Cardiac muscle cell (in vitro differentiated cells and primary cell): ENCODE results near the gene PHACTR3. TPM values are rescaled to one million over a fixed set of nuclear protein-coding genes. Genes with fewer than 3 reads are reported as not detected.

Experiments used
- DNase-seq, 2 donors: peaks; one replicate each; pipeline versions ENCODE4 v3.0.0 to v3.0.0-alpha.2; 2010 to 2017; ENCODE audit warnings: low read depth in 1 of 2, low spot score in 1 of 2
- H3K27ac ChIP-seq: fragments of 200-600 bp; sonication (generic); 2 replicates; pipeline ENCODE4 v1.5.1; 2016
- H3K27me3 ChIP-seq: fragments of 200-600 bp; sonication (generic); 2 replicates; pipeline ENCODE4 v1.6.0; 2016; ENCODE audit warnings: control low read depth
- H3K36me3 ChIP-seq: fragments of 200-600 bp; sonication (generic); 2 replicates; pipeline ENCODE4 v1.5.1; 2016; ENCODE audit warnings: control low read depth
- H3K4me1 ChIP-seq: fragments of 200-600 bp; sonication (generic); 2 replicates; pipeline ENCODE4 v1.8.1; 2017; ENCODE audit warnings: low read depth, mild to moderate bottlenecking, mixed run types
- H3K4me3 ChIP-seq: fragments of 200-600 bp; sonication (generic); 2 replicates; pipeline ENCODE4 v1.5.1; 2016; ENCODE audit warnings: mild to moderate bottlenecking
- H3K9me3 ChIP-seq: fragments of 200-600 bp; sonication (generic); 2 replicates; pipeline ENCODE4 v1.5.1; 2017; ENCODE audit warnings: low read depth, mild to moderate bottlenecking, control low read depth
- polyA plus RNA-seq: library from polyadenylated mRNA; unstranded; fragments of >200 nt; fragmentation: Nextera tagmentation; extraction: Ambion mirVana; gene quantifications from 2 replicates; pipeline ENCODE4 v1.2.1, GENCODE V29; 2016
- total RNA-seq: library from RNA; depleted of rRNA; stranded (reverse); fragments of >200 nt; gene quantifications from 2 replicates; pipeline ENCODE4 v1.2.3, GENCODE V29; 2016
- TF ChIP-seq, protein P1 (sequence below): IDR thresholded peaks from 2 replicates; pipeline ENCODE4 v1.5.1; 2012; ENCODE audit warnings: low read depth, mild to moderate bottlenecking, low read length

PHACTR3 gene
- total and polyA plus RNA-seq, 2 experiments from 2014 or later, result 0.55 to 17.0 TPM

- Histone ChIP-seq H3K27me3 (no peaks in the 10 kb centered on the region), H3K4me3 (no peak overlapping the region), H3K4me1 (no peaks in the 10 kb centered on the region), H3K27ac (no peak overlapping the region), H3K9me3 (no peaks in the 10 kb centered on the region), H3K36me3 (no peaks in the 10 kb centered on the region)
- TF ChIP-seq, protein P1, sequence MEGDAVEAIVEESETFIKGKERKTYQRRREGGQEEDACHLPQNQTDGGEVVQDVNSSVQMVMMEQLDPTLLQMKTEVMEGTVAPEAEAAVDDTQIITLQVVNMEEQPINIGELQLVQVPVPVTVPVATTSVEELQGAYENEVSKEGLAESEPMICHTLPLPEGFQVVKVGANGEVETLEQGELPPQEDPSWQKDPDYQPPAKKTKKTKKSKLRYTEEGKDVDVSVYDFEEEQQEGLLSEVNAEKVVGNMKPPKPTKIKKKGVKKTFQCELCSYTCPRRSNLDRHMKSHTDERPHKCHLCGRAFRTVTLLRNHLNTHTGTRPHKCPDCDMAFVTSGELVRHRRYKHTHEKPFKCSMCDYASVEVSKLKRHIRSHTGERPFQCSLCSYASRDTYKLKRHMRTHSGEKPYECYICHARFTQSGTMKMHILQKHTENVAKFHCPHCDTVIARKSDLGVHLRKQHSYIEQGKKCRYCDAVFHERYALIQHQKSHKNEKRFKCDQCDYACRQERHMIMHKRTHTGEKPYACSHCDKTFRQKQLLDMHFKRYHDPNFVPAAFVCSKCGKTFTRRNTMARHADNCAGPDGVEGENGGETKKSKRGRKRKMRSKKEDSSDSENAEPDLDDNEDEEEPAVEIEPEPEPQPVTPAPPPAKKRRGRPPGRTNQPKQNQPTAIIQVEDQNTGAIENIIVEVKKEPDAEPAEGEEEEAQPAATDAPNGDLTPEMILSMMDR, result no peak
- no peak for DNase-seq
Observed at GRCh38 chr20:59697068-59697467, 92.7 kb downstream of the PHACTR3 start.

- TF ChIP-seq, protein P1, result no peak
- no peak overlapping the region for H3K4me3 ChIP-seq
- H3K9me3 ChIP-seq, result no peaks in the 10 kb centered on the region
- no peaks in the 10 kb centered on the region for H3K4me1 ChIP-seq
- no peak overlapping the region for H3K27ac ChIP-seq
- H3K36me3 ChIP-seq, result no peaks in the 10 kb centered on the region
- H3K27me3 ChIP-seq, result no peaks in the 10 kb centered on the region
- DNase-seq, result no peak
Observed at GRCh38 chr20:59698598-59698997, 94.3 kb downstream of the PHACTR3 start.

- no peak overlapping the region for H3K27ac ChIP-seq
- H3K4me1 ChIP-seq, result no peaks in the 10 kb centered on the region
- no peaks in the 10 kb centered on the region for H3K36me3 ChIP-seq
- DNase-seq, result no peak
- no peaks in the 10 kb centered on the region for H3K9me3 ChIP-seq
- no peak overlapping the region for H3K4me3 ChIP-seq
- TF ChIP-seq, protein P1, result no peak
- no peaks in the 10 kb centered on the region for H3K27me3 ChIP-seq
Observed at GRCh38 chr20:59701236-59701635, 96.9 kb downstream of the PHACTR3 start.

DNA sequence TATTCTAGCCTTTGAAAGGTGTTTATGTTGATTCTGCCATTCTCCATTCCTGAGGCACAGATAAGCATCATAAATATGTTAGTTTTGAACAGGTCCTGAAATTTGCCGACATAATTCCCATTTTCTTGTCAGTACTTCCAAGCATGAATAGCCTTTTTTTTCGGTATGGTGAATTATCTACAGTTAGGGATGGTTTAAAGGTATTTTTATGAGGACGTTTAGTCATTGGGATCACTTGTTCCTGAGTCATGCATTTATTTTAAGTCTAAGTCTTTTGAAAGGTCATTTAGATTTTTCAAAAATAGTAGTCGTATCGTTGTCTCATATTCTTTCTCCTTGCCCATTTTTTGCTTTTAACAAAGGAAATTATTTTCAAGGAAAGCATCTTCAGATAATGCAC, 98.7 kb downstream of the PHACTR3 start:
- no peak overlapping the region for H3K4me3 ChIP-seq
- no peaks in the 10 kb centered on the region for H3K4me1 ChIP-seq
- TF ChIP-seq, protein P1, result no peak
- no peaks in the 10 kb centered on the region for H3K36me3 ChIP-seq
- H3K27ac ChIP-seq, result no peak overlapping the region
- no peaks in the 10 kb centered on the region for H3K9me3 ChIP-seq
- no peak for DNase-seq
- H3K27me3 ChIP-seq, result no peaks in the 10 kb centered on the region

DNA sequence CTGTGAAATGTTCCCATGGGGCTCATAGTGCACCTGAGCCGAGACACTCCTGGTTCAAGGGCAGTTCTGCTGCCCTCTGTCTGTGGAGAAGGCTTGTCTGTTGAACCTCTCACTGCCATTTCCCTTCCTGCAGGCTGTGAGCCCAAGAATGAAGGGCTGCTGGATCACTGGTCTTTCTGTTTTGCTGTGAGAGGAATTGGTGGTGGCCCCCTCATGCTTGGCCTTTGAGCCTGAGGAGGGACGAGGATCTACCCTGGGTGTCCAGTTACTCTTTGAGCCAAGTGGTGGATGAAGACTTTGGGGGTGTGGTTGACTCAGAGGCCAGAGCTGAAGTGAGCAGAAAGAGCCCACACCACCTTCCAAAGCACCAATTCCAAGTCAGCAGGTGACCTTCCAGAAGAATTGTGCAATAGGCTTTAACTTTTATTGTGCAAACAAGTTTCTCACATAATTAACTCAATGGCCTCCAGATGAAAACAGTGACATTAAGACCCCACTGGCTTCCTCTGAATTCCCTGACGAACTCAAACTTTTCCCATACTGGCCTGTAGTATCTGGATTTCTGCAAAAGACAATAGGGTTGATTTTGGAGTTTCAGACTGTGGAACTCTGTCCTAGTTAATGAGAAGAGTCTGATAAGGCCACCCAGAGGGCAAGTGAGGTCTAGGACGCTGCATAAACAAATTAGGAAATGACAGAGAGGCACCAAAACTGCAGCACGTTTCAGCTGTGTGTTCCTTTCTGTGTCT, 101.5 kb downstream of the PHACTR3 start:
- Histone ChIP-seq H3K27ac (no peak overlapping the region), H3K4me1 (no peaks in the 10 kb centered on the region), H3K27me3 (no peaks in the 10 kb centered on the region), H3K36me3 (no peaks in the 10 kb centered on the region), H3K4me3 (no peak overlapping the region), H3K9me3 (no peaks in the 10 kb centered on the region)
- no peak for DNase-seq
- TF ChIP-seq, protein P1, result no peak
